HCT116 (cell line): ENCODE measurements around the gene CDK11B. TPM values are rescaled to one million over a fixed set of nuclear protein-coding genes. Genes with fewer than 3 reads are reported as not detected.

Experiments used
- ATAC-seq: fragments of 200-7000 bp; cut with Tn5 transposase; 2 replicates; pipeline ENCODE4 v1.9.1; 2020; ENCODE audit warnings: mild to moderate bottlenecking, moderate library complexity
- BruUV-seq: library from RNA; stranded (reverse); fragments of 400-500 nt; replicated peaks from 2 replicates; lab custom pipeline; 2021; lab: Mats Ljungman, UMichigan
- CTCF ChIA-PET: fragments of 300-600 bp; sonication (Branson Sonifier 250); formaldehyde crosslinking; loops from one replicate; lab custom pipeline; 2021; ENCODE audit warnings: antibody characterized with exemption; lab: Charles Lee
- POLR2A ChIA-PET: fragments of 300-600, 350-600 bp; sonication (Branson Sonifier 250); formaldehyde crosslinking; loops from one replicate; lab custom pipeline; 2021; ENCODE audit warnings: antibody characterized with exemption; lab: Charles Lee
- RAD21 ChIA-PET, 2 experiments: fragments of 300-600 bp; sonication (Branson Sonifier 250); formaldehyde crosslinking; loops; one replicate each; lab custom pipeline; 2023; ENCODE audit warnings: low total read pairs in 2 of 2; ENCODE audit not compliant: uncharacterized antibody in 2 of 2, unreplicated experiment in 2 of 2, low non-redundant PET in 1 of 2; lab: Charles Lee
- DNase-seq: peaks from one replicate; pipeline ENCODE4 v3.0.0-alpha.2; 2010; ENCODE audit warnings: low read depth, low spot score
- H2AFZ ChIP-seq: fragments of 200-600 bp; shearing (Covaris generic), sonication (generic); 2 replicates; pipeline ENCODE4 v1.6.1; 2017; ENCODE audit warnings: low read depth, mixed run types, mixed read lengths, antibody characterized with exemption, low read length; ENCODE audit not compliant: poor library complexity, severe bottlenecking
- H3K27ac ChIP-seq: 2 replicates; pipeline ENCODE4 v1.5.1; 2012; ENCODE audit warnings: low read depth, low read length
- H3K27me3 ChIP-seq: fragments of 200-600 bp; sonication (generic); 2 replicates; pipeline ENCODE4 v1.6.1; 2016; ENCODE audit warnings: mixed run types, low read length, mixed read lengths; ENCODE audit not compliant: insufficient read depth
- H3K36me3 ChIP-seq, 2 experiments: fragments of 200-500 bp in 1 of 2; fragments of 200-600 bp in 1 of 2; sonication (Bioruptor generic) in 1 of 2; sonication (generic) in 1 of 2; 2 replicates each; pipeline versions ENCODE4 v1.5.1 to v1.6.1; 2014 to 2016; ENCODE audit warnings: low read length in 2 of 2, inconsistent platforms in 1 of 2, mixed read lengths in 1 of 2, mixed run types in 1 of 2; ENCODE audit not compliant: insufficient read depth in 2 of 2, control insufficient read depth in 1 of 2
- H3K4me1 ChIP-seq, 2 experiments: fragments of 200-600 bp in 1 of 2; sonication (generic) in 1 of 2; 2 replicates each; pipeline versions ENCODE4 v1.5.1 to v1.6.1; 2012 to 2017; ENCODE audit warnings: low read length in 2 of 2, inconsistent platforms in 1 of 2, mild to moderate bottlenecking in 1 of 2, mixed read lengths in 1 of 2, mixed run types in 1 of 2, moderate library complexity in 1 of 2; ENCODE audit not compliant: insufficient read depth in 2 of 2, control insufficient read depth in 1 of 2
- H3K4me2 ChIP-seq: fragments of 200-600 bp; sonication (generic); 2 replicates; pipeline ENCODE4 v1.6.1; 2017; ENCODE audit warnings: mixed run types, low read length, mixed read lengths
- H3K4me3 ChIP-seq, 2 experiments: fragments of 200-600 bp in 1 of 2; sonication (generic) in 1 of 2; replicated peaks in 1 of 2; 2 replicates each; pipeline ENCODE4 v1.5.1; 2011 to 2016; ENCODE audit warnings: low read length in 2 of 2, control low read depth in 1 of 2, low read depth in 1 of 2, mild to moderate bottlenecking in 1 of 2, mixed read lengths in 1 of 2, mixed run types in 1 of 2
- H3K79me2 ChIP-seq: fragments of 200-600 bp; sonication (generic); 2 replicates; pipeline ENCODE4 v1.6.1; 2017; ENCODE audit warnings: mild to moderate bottlenecking, mixed run types, low read length, moderate library complexity, mixed read lengths; ENCODE audit not compliant: insufficient read depth
- H3K9ac ChIP-seq: fragments of 200-600 bp; sonication (generic); 2 replicates; pipeline ENCODE4 v1.6.1; 2016; ENCODE audit warnings: low read length, mixed read lengths
- H3K9me2 ChIP-seq: fragments of 200-600 bp; sonication (generic), shearing (Covaris generic); 2 replicates; pipeline ENCODE4 v1.6.1; 2017; ENCODE audit warnings: mixed run types, mild to moderate bottlenecking, moderate library complexity; ENCODE audit not compliant: insufficient read depth
- H3K9me3 ChIP-seq, 2 experiments: fragments of 200-500 bp in 1 of 2; fragments of 200-600 bp in 1 of 2; sonication (Bioruptor generic) in 1 of 2; sonication (generic) in 1 of 2; 2 replicates each; pipeline ENCODE4 v1.6.1; 2014 to 2017; ENCODE audit warnings: low read length in 2 of 2, mixed read lengths in 2 of 2, inconsistent platforms in 1 of 2, low read depth in 1 of 2, mild to moderate bottlenecking in 1 of 2, mixed run types in 1 of 2, moderate library complexity in 1 of 2; ENCODE audit not compliant: control insufficient read depth in 1 of 2, insufficient read depth in 1 of 2
- H4K20me1 ChIP-seq: fragments of 200-600 bp; sonication (generic), shearing (Covaris generic); 2 replicates; pipeline ENCODE4 v1.6.1; 2017; ENCODE audit warnings: mixed run types, mild to moderate bottlenecking, moderate library complexity; ENCODE audit not compliant: insufficient read depth
- CBX3 ChIP-seq: IDR thresholded peaks from 2 replicates; pipeline ENCODE4 v1.6.1; 2012; ENCODE audit warnings: low read depth
- EZH2 ChIP-seq: fragments of 200-600 bp; sonication (generic); IDR thresholded peaks from 2 replicates; pipeline ENCODE4 v1.6.1; 2017; ENCODE audit warnings: antibody characterized with exemption, mixed run types
- FOSL1 ChIP-seq: IDR thresholded peaks from 2 replicates; pipeline ENCODE4 v1.6.1; 2012; ENCODE audit warnings: low read depth
- SIN3A ChIP-seq: IDR thresholded peaks from 2 replicates; pipeline ENCODE4 v1.6.1; 2012; ENCODE audit warnings: low read depth
- SP1 ChIP-seq: IDR thresholded peaks from 2 replicates; pipeline ENCODE4 v1.6.1; 2012; ENCODE audit warnings: low read depth
- SRF ChIP-seq: IDR thresholded peaks from 2 replicates; pipeline ENCODE4 v1.6.1; 2012; ENCODE audit warnings: low read depth
- ZBTB33 ChIP-seq: IDR thresholded peaks from 2 replicates; pipeline ENCODE4 v1.6.1; 2011; ENCODE audit warnings: mild to moderate bottlenecking, low read length, moderate library complexity; ENCODE audit not compliant: insufficient replicate concordance; ENCODE audit errors: extremely low read depth
- ZFX ChIP-seq: fragments of 450-650 bp; IDR thresholded peaks from 2 replicates; pipeline ENCODE4 v1.6.1; 2017
- intact Hi-C: fragments of 100-400 bp; cut with micrococcal nuclease; formaldehyde crosslinking; loops from 2 replicates; pipeline ENCODE4 v1.10.0; 2022
- total RNA-seq: library from RNA; stranded (reverse); gene quantifications from one replicate; pipeline ENCODE4 v1.2.1, GENCODE V29; 2021; ENCODE audit not compliant: unreplicated experiment

CDK11B gene
- total RNA-seq, 1 experiment from 2014 or later, result 31.5 TPM

- no peaks in the 10 kb centered on the region for H3K27me3 ChIP-seq
- no peak for ATAC-seq
- no peaks in the 10 kb centered on the region for H4K20me1 ChIP-seq
- H3K9me2 ChIP-seq, result no peaks in the 10 kb centered on the region
- H3K4me3 ChIP-seq, result no peak overlapping the region
- no peaks in the 10 kb centered on the region for H3K36me3 ChIP-seq
- POLR2A ChIA-PET, result no interaction called here
- RAD21 ChIA-PET, result no interaction called here
- intact Hi-C loops, result no loop called here
- no peak for TF ChIP-seq EZH2
- no peak for TF ChIP-seq CBX3
- no peak for TF ChIP-seq ZBTB33
- no peak for TF ChIP-seq SIN3A
- no peak for TF ChIP-seq ZFX
- H3K4me2 ChIP-seq, result no peak overlapping the region
- H3K27ac ChIP-seq, result no peak overlapping the region
- no peaks in the 10 kb centered on the region for H3K79me2 ChIP-seq
- BruUV-seq, result no TSS peak
- no peak overlapping the region for H3K9ac ChIP-seq
- no peak for DNase-seq
- no peak overlapping the region for H2AFZ ChIP-seq
- CTCF ChIA-PET, result no interaction called here
- no peaks in the 10 kb centered on the region for H3K9me3 ChIP-seq
- peaks cover 2 to 15% of the 10 kb centered on the region in 2 experiments; a peak in 3 of 4 replicates for H3K4me1 ChIP-seq
Observed at GRCh38 chr1:1603671-1604373, 55.0 kb downstream of the CDK11B start.

GRCh38 chr1:1602968-1603506 is 55.8 kb downstream of the CDK11B start:
- Histone ChIP-seq H4K20me1 (no peaks in the 10 kb centered on the region), H3K36me3 (no peaks in the 10 kb centered on the region), H3K9me3 (no peaks in the 10 kb centered on the region), H3K4me1 (peaks cover 3 to 22% of the 10 kb centered on the region in 2 experiments; a peak in 3 of 4 replicates), H3K4me3 (no peak overlapping the region), H3K27me3 (no peaks in the 10 kb centered on the region), H3K79me2 (no peaks in the 10 kb centered on the region), H3K9me2 (no peaks in the 10 kb centered on the region), H2AFZ (no peak overlapping the region), H3K9ac (no peak overlapping the region), H3K27ac (no peak overlapping the region), H3K4me2 (no peak overlapping the region)
- no peak for ATAC-seq
- TF ChIP-seq SRF, result no peak
- no peak for TF ChIP-seq FOSL1
- TF ChIP-seq SP1, result no peak
- no peak for DNase-seq
- intact Hi-C loops, result no loop called here
- CTCF ChIA-PET, result no interaction called here
- POLR2A ChIA-PET, result no interaction called here
- no TSS peak for BruUV-seq
- RAD21 ChIA-PET, result no interaction called here
